ENCODE results near the gene NOP9.

The NOP9 gene

GRCh38 chr14:24308342-24309124 is 8.9 kb downstream of the NOP9 start:
- DNase-seq, result no peak

GRCh38 chr14:24309538-24310264 is 10.1 kb downstream of the NOP9 start, which contains the start of gene LTB4R2:
LTB4R2 (plus strand) TSS chr14:24310140; CDS start chr14:24310665, 525 bp downstream.
- no peak for DNase-seq

GRCh38 chr14:24310265-24310645 is 10.6 kb downstream of the NOP9 start:
- no peak for DNase-seq

GRCh38 chr14:24310646-24311604 is 11.3 kb downstream of the NOP9 start, which contains the start of gene LTB4R:
LTB4R (plus strand) TSS chr14:24311502; CDS start chr14:24315652, 4,150 bp downstream.
- peak; percentile 94 for DNase-seq

- DNase-seq, result no peak
Observed at GRCh38 chr14:24311837-24312615, 12.4 kb downstream of the NOP9 start.

- no peak for DNase-seq
Observed at GRCh38 chr14:24312736-24313507, 13.3 kb downstream of the NOP9 start.

GRCh38 chr14:24313913-24314312 is 14.3 kb downstream of the NOP9 start:
- DNase-seq, result no peak

- DNase-seq, result no peak
Observed at GRCh38 chr14:24314377-24315193, 14.9 kb downstream of the NOP9 start.

- DNase-seq, result no peak
Observed at GRCh38 chr14:24315243-24315806, 15.7 kb downstream of the NOP9 start.

GRCh38 chr14:24315807-24316596 is 16.4 kb downstream of the NOP9 start:
- peak; percentile 65 for DNase-seq

GRCh38 chr14:24316597-24316950 is 16.9 kb downstream of the NOP9 start:
- no peak for DNase-seq

- no peak for DNase-seq
Observed at GRCh38 chr14:24317141-24317928, 17.7 kb downstream of the NOP9 start.

GRCh38 chr14:24321212-24321975 is 21.7 kb downstream of the NOP9 start:
- DNase-seq, result no peak

- no peak for DNase-seq
Observed at GRCh38 chr14:24322672-24323071, 23.0 kb downstream of the NOP9 start.

- DNase-seq, result no peak
Observed at GRCh38 chr14:24323341-24323740, 23.7 kb downstream of the NOP9 start.

GRCh38 chr14:24324024-24324423 is 24.4 kb downstream of the NOP9 start:
- no peak for DNase-seq

GRCh38 chr14:24325041-24325530 is 25.4 kb downstream of the NOP9 start:
- no peak for DNase-seq

Data from right kidney (tissue), 1 donor.